HG02973 (cell line): Measurements from ENCODE around the gene ACOXL.

ENCODE experiments used
- ATAC-seq: cut with Tn5 transposase; IDR thresholded peaks from one replicate; pipeline ENCODE4 v1.9.1; 2021; ENCODE audit warnings: moderate library complexity; ENCODE audit not compliant: unreplicated experiment

ACOXL gene

DNA sequence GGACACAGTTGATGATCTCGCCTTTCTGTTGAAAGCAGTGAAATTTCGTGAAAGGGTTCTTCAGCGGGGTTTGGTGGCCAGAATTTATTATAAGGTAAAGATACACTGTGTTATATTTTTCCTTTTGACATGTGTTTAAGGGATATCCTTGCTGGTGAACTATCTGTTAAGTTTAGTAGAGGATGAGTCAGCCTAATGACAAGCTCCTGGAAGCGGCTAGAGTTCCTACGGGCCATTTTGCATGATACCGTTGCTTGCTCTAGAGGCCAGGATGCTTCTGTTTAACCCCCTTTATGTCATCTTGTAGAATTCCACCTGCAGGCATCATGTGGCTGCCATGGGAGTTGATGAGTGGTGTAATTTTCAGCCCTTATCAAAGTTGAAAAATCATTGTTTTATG, 263.5 kb downstream of the ACOXL start:
- no peak for ATAC-seq

- ATAC-seq: no peak
Measured at GRCh38 chr2:110997331-110998045, 265.1 kb downstream of the ACOXL start.

DNA sequence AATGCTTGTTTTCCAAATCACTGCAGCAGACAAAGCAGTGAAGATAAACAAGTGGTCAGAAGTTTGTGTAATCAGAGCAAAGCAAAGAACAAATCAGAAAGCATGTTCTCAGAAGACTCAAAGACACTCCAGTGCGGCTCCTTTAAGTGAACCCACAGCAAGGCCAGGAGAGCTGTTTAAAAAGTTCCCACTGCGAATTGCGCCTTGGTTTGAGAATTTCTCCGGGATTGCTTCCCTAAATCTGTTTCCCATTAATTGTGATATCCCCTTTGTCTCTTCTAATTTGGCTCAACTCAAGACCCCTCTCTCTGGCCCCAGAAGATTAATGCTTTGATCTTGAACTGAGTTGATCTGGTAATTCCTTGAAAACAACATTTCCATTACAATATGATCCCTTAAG, 265.9 kb downstream of the ACOXL start:
- ATAC-seq: no peak

DNA sequence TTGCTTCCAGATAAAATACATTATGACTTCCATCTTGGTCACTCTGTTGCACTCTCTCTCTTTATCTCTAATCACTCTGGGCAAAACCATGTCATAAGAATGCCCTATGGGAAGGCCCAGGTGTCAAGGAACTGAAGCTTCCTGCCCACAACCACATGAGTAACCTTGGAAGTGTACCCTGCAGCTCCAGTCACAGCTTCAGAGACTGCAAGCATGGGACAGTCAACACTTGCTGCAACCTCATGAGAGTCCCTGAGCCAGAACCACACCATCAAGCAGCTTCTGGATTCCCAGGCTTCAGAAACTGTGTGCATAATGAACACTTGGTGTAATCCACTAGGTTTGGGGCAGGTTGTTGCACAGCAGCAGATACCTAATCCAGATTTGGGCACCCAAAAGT, 267.3 kb downstream of the ACOXL start:
- no peak for ATAC-seq

- ATAC-seq: no peak
Measured at GRCh38 chr2:111005307-111005706, 272.9 kb downstream of the ACOXL start.

GRCh38 chr2:111005821-111006220, 273.4 kb downstream of the ACOXL start:
- no peak for ATAC-seq

GRCh38 chr2:111007757-111008688, 275.6 kb downstream of the ACOXL start:
- ATAC-seq: no peak

DNA sequence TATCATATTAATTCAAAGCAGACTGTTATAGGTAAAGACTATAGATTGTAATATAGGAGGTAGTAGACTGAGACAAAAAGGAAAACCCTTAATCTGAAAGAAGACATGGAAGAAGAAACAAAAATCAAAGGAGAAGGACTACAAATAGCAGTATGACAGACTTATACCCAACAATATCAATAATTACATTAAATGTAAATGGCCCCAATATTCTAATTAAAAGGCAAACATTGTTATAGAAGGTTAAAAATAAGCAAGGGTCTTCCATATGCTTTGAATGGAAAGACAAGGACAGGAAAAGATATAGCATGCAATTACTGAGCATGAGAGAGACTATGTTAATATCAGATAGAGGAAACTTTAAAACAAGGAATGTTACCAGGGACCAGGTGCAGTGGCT, 278.8 kb downstream of the ACOXL start:
- no peak for ATAC-seq

DNA sequence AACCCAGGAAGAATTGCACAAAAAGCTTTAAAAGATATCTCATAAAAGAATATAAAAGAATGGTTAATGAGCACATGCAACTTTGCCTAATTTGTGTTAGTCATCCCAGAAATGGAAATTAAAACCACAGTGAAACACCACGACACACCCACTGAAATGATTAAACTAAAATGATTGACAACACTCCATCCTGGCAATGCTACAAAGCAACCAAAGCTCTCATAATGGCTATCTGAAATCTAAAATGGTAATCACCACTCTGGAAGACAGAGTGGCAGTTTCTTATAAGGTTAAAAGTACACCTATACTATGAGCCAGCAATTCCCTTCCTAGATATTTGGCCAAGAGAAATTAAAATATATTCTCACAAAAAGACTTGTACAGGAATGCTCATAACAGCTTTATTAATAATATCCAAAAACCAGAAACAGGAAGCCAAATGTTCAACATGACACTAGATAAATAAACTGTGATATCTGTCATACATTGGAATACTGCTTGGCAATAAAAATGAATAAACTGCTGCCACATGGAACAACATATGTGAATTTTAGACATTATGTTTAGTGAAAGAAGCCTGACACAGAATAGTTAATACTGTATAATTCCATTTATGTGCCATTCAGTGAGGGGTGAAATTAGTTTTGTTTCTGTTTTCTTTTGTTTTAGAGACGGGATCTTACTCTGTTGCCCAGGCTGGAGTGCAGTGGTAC, 283.1 kb downstream of the ACOXL start:
- no peak for ATAC-seq

DNA sequence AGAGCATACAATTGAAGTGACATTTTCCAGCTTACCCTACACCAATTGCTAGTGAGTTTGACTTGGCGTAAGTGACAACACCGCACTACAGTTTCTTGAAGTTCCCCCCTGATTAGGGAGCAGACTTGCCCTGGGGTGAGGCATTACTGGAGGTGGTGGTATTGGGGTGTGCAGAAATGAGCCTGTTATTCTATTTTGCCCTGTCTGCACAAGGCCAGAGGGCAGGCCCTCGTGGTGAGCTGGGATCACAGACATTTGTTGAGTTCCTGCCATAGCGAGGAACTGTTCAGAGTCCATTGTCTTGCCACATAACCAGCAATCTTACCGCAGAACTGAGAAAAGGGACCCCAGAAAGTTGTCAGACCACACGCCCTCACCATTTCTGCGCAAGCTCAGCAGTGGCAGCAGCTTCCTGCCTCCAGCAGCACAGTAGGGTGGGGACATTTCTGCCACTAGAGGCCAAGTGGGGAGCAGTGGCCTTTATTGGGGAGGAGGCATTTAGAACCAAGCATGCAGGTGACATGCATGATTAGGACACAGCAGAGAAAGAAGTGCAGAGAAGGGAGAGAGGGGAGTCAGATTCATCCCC, 284.8 kb downstream of the ACOXL start:
- ATAC-seq: no peak

DNA sequence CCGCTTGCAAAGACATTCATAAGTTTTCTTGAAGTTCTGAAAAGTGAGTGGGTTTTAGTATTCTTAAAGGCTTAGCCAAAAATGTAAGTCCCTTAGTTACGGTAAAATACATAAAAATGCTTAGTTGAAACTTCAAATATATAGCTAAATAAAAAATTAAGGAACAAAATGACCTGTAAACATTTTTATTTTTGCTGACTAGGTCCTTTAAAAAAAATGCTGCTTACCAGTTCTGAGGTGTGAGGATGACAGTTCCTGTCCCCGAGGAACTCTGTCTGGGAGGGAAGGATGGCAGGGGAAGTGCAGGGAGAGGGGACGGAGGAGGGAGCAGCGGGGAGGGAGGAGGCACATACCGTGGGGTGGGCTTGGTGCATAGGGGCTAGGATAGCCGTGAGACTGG, 285.5 kb downstream of the ACOXL start:
- no peak for ATAC-seq

DNA sequence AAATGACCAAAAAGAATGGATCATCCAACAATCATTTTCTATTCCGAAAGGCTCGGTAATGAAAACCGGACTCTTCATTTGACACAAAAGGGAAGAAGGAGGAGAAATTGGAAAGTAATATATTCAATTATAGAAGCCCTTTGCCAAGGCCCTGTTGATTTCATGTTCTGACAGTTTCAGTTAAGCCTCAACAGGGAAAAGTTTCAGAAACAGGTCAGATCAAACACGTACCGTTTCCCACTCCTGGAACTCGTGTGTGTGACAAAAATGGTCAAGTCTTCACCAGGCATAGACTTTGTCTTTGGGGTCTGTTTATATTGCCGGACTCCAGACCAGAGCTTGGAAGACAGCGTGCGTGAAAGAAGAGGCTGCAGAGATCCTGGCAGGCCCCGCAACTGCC, 287.0 kb downstream of the ACOXL start:
- no peak for ATAC-seq

GRCh38 chr2:111022633-111023032, 290.3 kb downstream of the ACOXL start:
- no peak for ATAC-seq

GRCh38 chr2:111024496-111024895, 292.1 kb downstream of the ACOXL start:
- no peak for ATAC-seq

GRCh38 chr2:111025288-111025687, 292.9 kb downstream of the ACOXL start:
- no peak for ATAC-seq

- no peak for ATAC-seq
Measured at GRCh38 chr2:111028720-111029119, 296.3 kb downstream of the ACOXL start.

DNA sequence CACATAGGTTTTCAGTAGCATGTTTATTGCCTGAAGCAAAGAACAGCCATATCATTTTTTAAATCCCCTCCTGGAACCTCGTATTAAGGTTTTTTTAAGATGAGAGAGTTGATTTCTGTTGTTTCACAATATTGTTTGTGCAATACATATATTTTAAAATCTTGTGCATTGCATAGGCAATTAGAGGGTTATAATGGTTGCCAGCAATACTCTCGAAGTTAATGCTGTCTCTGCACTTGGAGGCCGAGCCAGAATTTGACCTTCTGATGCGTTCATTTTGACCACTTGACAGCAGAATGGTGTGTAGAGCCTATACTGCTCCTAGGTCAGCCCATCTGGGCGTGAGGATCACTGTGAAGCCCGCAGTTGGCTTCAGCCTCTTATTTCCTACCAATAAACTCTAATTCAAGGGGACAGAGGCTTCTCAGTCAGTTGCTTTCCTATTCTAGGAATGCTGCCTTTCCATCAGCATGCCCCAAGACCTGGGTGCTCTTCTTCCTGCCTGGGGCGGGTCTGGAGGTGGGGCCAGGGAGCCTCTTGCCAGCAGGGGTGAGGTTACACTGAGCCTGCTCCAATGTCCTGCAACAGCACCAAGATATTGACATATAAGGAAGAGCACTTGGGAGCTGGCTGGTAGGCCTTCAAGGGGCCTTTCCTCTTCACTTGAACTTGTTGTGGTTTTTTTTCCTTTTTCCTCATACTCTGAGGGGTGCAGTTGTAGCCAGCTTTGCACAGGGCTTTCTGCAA, 297.0 kb downstream of the ACOXL start:
- ATAC-seq: no peak

DNA sequence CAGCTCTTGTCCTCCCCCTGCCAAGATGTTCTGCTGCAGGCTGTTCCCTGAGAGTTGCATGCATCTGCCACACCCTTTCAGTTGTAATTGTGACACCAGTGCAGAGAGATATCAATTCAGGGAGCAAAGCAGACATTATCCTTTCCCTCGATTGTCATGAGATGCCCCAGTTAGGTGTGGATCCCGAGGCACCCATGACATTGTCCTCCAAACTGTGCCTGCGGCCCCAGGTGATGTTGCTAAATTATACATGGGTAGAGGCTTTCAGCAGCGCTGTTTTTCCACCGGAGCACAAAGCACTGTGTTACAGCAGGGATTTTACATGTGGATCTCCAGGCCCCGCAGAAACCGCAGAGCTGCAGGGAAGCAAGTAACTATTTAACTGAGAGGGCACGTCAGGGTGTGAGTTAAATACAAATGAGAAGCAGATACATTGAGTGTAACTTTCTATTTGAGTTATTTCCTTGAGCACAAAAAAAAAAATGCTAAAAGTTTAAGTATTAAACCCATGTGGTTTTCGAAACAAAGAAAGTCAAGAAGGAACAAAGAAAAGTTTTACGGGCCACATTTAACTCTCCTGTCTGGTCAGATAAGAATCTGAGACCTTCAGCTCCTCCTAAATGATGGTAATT, 298.0 kb downstream of the ACOXL start:
- ATAC-seq: no peak

- no peak for ATAC-seq
Measured at GRCh38 chr2:111030945-111031344, 298.6 kb downstream of the ACOXL start.
